ENCODE data around the gene VCY1B.
"Not testable (repeated sequence)": the region's sequence is repeated elsewhere in the genome, so short reads cannot be mapped to it uniquely, and the experiment has no call there.

VCY1B gene

GRCh38 chrY:14055927-14056326 lies at the start of gene VCY1B:
Gene VCY1B (plus strand): TSS chrY:14056227. CDS start chrY:14056290, 63 bp downstream.
- not testable (repeated sequence) for DNase-seq (ENCODE audit: low read depth)

GRCh38 chrY:14011916-14012315 lies 44.1 kb upstream of the VCY1B start:
- not testable (repeated sequence) for DNase-seq (ENCODE audit: low read depth)

- DNase-seq (ENCODE audit: low read depth), result not testable (repeated sequence)
Measured at GRCh38 chrY:14030395-14030794, 25.6 kb upstream of the VCY1B start.

DNA sequence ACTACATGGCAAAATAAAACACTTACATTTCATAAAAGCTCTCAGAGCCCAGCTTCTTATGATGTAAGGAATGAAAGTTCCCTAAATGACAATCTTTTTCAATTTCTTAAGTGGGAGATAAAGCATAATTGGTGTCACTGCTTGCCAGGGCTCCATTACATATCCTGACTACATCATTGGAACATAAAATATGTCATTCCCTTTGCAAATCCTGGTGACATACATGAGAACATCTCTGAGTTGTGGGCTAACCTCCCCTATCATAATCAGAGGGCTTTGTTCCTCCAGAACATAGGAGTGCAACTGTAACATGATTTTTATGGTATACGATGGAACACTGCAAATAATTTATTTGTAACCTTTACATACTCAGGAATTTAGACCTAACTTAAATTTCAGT lies 29.9 kb downstream of the VCY1B start:
- DNase-seq (ENCODE audit: low read depth), result no peak

All from CMK (cell line).